ENCODE data around the gene SPINK1.
"Not testable (repeated sequence)": the region's sequence is repeated elsewhere in the genome, so short reads cannot be mapped to it uniquely, and the experiment has no call there.

Gene SPINK1

DNA sequence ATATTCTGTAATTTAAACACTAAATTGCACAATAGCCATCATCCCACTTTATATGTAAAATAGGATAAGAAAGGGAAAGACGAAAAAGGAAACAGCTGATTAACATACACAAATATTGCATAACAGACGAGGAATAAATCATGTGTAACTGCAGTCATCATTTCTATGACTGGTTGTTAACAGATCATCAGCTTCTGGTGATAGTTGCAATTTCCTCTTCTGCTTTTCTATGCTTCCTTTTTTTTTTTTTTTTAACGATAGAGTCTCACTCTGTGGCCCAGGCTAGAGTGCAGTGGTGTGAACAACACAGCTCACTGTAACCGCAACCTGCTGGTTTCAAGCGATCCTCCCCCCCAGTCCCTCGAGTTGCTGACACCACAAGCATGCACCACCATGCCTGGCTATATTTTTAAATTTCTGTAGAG is 26.4 kb downstream of the SPINK1 start:
- DNase-seq (ENCODE audit: low spot score) = no peak

- no peak for DNase-seq (ENCODE audit: low spot score)
Measured at GRCh38 chr5:147804334-147804733, 27.1 kb downstream of the SPINK1 start.

- DNase-seq (ENCODE audit: low spot score) = no peak
Measured at GRCh38 chr5:147803926-147804325, 27.5 kb downstream of the SPINK1 start.

DNA sequence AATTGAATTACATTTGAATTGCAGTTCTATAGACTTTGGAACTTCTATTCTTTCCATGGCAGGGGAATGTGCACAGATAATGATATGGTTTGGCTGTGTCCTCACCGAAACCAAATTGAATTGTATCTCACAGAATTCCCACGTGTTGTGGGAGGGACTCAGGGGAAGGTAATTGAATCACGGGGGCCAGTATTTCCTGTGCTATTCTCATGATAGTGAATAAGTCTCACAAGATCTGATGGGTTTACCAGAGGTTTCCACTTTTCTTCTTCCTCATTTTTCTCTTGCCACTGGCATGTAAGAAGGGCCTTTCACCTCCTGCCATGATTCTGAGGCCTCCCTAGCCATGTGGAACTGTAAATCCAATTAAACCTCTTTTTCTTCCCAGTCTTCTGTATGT is 28.3 kb downstream of the SPINK1 start:
- DNase-seq (ENCODE audit: low spot score) = not testable (repeated sequence)

DNA sequence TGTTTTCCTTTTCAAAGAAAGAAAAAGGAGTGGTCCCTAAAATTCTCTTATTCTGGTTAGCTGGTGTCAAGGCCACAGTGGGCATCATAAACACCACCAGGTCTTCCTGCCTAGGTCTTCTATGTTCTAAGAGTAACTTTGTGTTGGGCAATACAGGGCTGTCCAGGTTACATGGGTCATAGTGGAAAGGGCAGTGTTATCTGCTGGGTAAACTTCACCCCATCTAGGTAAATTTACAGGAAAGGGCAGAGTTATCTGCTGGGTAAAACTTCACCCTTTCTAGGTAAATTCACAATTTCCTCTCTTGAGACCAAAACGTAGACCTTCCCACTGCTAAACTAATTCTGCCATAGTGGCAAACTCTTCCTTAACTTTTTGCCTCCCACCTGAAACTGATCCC is 30.0 kb downstream of the SPINK1 start:
- no peak for DNase-seq (ENCODE audit: low spot score)

GRCh38 chr5:147800491-147800890 is 31.0 kb downstream of the SPINK1 start:
- no peak for DNase-seq (ENCODE audit: low spot score)

DNA sequence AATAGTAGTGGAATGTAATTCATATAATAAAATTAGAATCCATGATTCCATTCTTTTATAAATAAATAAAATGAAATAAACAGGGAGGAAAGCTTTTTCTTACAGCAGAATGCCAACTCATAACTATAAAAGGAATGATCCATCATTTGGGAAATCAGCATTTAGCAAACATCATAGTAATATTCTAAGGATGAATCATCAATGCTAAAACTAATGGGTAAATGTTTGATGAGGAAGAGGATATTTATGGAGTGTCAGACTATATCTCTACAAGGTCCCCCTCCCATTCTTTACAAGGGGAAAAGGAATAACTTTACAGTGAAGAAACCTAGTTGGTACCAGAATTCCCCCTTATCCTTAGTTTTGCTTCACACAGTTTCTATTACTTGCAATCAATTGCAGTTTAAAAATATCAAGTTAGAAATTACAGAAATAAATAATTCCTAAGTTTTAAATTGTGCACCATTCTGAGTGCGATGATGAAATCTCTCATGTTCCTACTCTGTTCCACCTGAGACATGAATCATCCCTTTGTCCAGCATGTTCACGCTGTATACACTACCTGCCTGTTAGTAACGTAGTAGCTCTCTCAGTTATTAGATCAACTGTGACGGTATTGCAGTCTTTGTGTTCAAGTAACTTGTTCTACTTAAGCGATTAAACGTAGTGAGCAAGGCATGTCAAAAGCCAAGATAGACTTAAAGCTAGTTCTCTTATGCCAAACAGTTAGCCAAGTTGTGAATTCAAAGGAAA is 34.7 kb downstream of the SPINK1 start:
- DNase-seq (ENCODE audit: low spot score) = no peak

GRCh38 chr5:147791181-147791580 is 40.3 kb downstream of the SPINK1 start:
- DNase-seq (ENCODE audit: low spot score) = no peak

DNA sequence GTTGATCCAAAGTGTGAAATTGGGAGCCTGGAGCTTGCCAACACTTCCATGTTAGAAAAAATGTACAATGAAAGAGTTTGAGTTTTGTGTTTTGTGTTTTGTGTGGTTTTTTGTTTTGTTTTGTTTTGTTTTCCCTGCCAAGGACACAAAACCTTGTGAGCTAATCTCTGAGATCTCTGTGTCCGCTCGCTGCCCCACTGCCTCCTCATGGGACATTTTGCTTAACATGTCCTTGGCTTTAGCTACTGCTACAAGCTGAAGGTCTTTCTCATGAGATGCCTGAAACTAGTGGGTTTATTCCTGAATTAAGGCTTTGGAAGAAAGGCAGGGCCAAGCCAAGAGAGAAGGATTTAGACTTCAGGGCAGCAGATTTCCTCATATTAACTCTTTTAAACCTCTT is 41.7 kb downstream of the SPINK1 start:
- DNase-seq (ENCODE audit: low spot score) = no peak

- no peak for DNase-seq (ENCODE audit: low spot score)
Measured at GRCh38 chr5:147788023-147788422, 43.4 kb downstream of the SPINK1 start.

- no peak for DNase-seq (ENCODE audit: low spot score)
Measured at GRCh38 chr5:147786142-147786541, 45.3 kb downstream of the SPINK1 start.

DNA sequence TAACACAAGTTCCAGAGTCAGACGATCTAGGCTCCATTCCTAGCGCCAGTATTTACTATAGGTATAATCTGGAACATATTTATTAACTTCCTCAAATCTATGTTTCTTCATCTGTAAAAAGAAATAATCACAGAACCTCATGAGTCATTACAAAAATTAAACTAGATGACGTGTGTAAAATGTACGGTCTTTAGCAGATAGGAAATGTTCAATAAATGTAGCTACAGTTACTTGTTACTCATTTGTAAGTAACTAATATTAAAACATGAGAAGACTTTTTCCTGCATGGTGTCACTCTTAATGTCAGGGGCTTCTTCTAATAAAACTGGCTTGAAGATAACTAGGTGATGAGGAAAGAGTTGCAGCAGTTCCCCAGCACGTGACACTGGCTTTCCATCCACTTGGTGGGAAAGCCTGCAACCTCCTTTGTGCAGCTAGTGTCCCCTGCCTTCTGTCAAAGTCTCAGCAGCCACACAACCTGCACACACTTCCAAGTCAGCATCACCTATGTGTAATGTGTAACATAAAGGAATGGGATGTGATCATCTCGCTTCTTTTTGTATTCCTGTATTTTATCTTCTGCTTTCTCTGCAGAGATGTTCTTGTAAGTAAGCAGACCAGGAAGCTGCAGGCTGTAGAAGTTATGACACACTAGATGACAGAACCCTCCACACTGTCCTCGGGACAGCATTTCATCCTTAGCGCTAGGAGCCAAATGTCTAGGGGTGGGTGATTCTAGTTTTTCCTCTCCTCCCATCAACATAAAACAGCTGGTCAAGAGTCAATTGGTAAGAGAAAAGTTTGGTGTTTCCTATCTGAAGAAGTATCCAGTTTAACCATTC is 47.1 kb downstream of the SPINK1 start:
- DNase-seq (ENCODE audit: low spot score) = no peak

DNA sequence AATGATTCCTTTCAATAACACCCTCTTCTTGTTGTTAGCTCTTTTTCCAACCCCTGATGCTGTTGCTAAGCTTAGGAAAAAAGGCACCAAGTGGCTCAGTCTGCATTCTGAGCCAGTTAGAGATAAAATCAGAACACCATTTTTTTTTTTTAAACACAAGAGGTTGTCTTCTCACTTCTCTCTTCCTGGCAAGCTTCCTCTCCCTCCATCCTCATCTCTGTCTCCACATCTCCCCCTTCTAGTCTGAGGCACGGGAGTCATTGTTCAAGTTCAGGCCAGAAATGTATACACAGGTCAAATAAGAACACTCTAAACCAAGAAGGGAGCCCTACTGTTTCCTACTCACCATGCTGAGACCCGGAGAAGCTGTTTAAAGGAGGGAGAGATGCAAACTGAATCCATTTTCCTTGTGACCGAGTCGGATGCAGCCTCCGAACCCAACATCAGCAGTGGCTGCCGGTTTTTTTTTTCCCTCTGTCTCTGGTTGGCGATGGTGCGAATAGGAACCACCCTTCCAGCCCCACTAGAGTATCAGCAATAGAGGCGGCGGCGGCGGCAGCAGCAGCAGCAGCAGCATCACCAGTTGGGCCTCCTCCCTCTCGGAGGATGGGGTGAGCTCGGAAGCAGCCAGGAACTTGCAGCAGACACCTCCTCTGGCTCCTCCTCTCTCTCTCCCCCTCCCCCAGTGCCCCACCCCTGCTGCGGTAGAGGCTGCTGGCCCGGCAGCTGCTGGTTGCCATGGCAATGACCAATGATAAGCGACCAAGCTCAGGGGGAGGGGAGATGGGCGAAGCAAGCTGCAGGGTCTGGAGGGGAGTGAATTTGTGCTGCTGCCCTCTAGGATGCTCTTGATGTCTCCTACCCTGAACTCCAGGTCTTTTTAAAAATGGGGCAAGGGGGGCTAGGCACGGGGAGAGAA is 49.1 kb downstream of the SPINK1 start, which contains the start of gene JAKMIP2:
Gene JAKMIP2, minus strand, starts transcription at position 619 of the 919 bp plus-strand sequence. CDS start 110,922 bp downstream, outside the sequence.
- DNase-seq (ENCODE audit: low spot score) = no peak

GRCh38 chr5:147780924-147781573 is 50.4 kb downstream of the SPINK1 start:
- no peak for DNase-seq (ENCODE audit: low spot score)

DNA sequence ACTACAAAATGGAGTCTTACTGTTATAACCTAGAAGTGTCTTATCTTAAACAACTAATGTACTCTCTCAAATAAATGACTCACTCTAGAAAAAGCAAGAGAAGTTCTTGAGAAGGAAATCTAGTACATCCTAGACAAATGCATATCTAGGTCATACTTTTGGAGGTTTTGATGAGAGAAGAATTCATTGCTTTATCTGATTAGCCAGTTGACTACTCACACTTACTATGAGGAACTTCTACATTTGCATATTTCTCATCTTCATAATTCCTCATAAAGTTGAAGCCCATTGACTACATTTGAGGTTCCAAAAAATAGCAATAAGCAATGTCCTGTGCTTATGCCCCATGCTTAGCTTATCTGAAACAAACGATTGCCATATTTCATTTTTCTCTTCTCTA is 51.8 kb downstream of the SPINK1 start:
- DNase-seq (ENCODE audit: low spot score) = no peak

GRCh38 chr5:147776989-147777388 is 54.5 kb downstream of the SPINK1 start:
- no peak for DNase-seq (ENCODE audit: low spot score)
